HG03060 (cell line): ENCODE data around the gene BLID.

ENCODE experiments used
- ATAC-seq: cut with Tn5 transposase; IDR thresholded peaks from one replicate; pipeline ENCODE4 v1.9.1; 2021; ENCODE audit warnings: low read depth, moderate number of reproducible peaks; ENCODE audit not compliant: unreplicated experiment

Gene BLID

GRCh38 chr11:122108192-122108799, 7.7 kb downstream of the BLID start:
- ATAC-seq: no peak

- ATAC-seq: no peak
Observed at GRCh38 chr11:122107566-122107965, 8.4 kb downstream of the BLID start.

DNA sequence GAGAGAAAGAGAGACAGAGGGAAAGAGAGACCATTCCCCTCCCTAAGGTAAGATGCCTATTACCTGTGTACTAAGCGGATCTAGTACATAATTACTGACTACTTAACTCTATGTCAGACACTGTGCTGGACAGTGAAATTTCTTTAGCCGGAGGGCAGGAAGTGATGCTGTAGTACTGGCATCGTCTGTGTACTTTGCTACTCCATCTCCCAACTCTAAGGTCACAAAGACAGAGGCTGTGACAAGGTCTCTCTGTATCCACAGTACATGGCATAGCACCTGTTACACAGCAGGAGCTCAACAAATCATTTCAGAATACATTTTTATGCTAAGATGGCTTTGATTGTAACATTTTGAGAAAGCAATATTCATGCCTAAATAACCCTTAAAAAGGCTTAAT, 9.0 kb downstream of the BLID start:
- ATAC-seq: no peak

DNA sequence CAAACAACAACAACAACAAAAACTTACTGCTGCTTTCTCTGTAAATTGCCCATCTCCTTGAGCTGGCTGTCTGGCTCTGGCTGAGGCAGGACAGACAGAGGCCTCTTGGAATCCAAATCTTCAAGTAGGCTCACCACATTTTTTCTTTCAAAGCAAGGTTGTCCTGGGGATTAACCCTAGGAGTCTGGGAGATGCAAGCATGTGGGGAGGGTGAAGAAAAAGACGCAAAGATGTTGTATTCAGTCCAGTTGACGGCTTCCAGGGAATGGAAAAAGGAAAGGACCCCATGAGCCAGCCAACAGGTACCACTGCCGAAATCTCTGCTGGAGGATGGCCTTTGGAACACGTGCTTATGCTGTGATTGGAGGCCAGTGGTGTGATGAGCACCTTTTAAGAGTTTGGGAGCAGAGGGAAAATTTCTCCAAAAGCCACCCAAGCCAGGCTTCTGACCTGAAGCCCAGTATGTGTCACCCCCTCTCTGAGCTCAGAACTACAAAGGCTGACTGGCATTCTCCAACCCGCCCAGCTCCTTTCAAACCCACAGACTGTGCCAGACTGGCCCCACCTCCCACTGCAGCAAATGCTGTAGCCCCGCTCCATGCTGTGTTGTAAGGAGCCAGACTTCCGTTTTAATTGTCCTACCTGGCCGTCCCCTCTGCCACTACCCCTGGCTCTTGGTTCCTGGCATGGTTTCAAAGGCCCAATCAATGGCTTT, 10.8 kb downstream of the BLID start:
- no peak for ATAC-seq

- ATAC-seq: no peak
Observed at GRCh38 chr11:122104341-122104740, 11.7 kb downstream of the BLID start.

DNA sequence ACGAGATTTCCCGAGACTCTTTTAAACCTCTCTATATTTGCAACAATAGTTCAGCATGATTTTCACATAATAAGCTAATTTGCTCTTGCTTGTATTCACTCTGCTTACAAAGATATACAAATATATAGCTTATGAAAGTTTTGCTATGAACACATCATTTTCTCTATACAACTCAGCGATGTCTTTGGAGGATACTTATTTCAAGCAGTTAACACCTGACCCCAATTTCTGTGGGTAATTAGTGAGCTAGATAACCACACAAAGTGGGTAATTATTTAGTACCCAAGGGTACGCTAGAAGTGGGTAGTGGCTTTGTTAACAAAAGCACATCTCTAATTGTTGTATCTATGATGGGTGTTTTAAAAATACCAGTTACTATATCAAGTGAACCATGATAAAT, 12.3 kb downstream of the BLID start:
- no peak for ATAC-seq

GRCh38 chr11:122103321-122103720, 12.7 kb downstream of the BLID start:
- ATAC-seq: no peak

GRCh38 chr11:122102426-122102825, 13.6 kb downstream of the BLID start:
- no peak for ATAC-seq

DNA sequence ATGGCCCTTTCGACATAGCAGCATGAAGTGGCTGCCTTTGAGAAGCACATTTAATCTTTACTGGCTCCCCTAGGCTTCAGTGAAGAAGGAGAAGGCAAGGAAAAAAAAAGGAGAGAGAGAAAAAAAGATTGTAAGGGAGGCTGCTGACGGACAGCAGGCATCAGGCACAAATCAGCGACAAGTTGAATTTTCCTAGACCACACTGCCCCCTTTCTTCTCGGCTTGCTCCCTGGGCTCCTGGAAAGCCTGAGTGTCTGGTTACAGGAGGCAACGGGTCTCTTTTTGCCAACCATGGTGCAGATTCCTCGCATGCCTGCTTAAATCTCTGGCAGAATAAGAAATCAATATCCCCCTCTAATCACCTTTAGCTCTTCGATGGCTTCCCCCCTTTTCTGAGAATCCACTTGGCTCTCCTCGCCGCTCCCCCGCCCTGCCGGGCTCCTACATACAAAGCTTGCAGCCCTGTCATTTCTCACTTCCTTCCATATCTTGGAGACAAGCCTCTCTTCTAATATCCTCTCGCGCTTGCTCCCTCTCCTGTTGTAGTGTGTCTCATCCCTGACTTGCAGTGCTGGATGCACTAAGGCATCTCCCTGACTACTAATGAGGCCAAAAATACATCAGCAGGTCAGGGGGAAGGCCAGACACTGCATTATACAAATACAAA, 14.3 kb downstream of the BLID start:
- no peak for ATAC-seq

GRCh38 chr11:122100756-122101080, 15.3 kb downstream of the BLID start:
- ATAC-seq: no peak

DNA sequence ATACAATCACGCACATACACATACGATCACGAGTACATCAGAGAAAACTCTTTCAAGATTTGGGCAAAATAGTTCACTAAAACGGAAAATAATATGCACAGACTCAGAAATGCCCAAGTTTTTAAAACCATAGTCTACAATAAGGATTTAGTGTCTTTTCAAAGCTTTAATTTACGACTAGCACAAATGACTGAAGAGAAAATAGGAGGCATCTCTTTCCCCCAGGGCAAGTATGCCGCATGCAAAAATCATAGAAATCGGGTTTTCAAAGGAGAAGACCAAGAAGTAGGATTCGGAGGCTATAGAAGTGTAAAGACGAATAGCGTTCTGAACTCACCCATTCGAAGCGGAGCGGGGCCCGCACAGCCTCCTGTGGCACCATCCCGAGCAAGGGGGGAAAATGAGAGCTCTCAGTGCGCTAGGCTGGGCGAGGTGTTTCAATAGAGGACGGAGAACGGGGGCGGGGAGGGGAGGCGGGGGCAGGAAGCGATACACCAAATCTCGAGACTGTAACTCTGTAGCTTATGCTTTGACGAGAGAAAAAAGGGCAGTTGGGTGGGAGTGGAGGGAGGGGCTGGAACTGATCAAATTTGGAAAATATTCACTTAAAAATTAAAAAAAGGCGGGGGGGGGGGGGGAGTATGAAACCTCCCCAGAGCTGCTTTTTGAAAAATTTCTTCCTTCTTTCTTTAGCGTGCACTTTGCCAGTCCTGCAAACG, 15.8 kb downstream of the BLID start:
- no peak for ATAC-seq

DNA sequence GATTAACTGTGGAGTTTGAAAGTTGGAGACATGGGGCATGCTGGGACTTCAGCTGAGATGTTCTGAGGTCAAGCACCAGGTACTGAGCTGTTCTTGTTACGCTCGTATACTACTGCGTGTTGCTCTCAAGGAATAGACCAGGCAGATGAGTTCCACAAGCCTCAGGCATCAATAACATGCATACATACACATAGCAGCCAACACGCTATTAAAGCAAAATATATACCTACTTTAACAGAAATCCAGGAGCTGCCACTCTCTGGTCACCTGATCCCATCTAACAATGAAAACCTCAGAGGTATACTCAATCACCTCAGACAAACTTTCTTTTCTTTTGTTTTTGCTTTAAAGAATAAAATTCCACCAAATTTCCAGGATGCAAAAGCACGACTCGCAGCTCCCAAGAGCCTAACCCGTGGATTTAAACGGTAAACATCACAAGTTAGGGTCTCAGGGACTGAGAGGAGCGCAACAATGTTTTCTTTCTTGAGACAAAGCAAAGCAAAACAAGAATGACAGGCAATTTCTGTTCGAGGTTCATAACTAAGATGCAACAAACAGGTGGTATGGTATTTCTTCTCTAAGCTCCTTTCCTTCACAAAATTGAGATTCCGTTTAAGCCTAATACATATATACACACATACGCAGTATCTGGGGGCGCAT, 16.5 kb downstream of the BLID start:
- ATAC-seq: no peak

- no peak for ATAC-seq
Observed at GRCh38 chr11:122098261-122098980, 17.6 kb downstream of the BLID start.

DNA sequence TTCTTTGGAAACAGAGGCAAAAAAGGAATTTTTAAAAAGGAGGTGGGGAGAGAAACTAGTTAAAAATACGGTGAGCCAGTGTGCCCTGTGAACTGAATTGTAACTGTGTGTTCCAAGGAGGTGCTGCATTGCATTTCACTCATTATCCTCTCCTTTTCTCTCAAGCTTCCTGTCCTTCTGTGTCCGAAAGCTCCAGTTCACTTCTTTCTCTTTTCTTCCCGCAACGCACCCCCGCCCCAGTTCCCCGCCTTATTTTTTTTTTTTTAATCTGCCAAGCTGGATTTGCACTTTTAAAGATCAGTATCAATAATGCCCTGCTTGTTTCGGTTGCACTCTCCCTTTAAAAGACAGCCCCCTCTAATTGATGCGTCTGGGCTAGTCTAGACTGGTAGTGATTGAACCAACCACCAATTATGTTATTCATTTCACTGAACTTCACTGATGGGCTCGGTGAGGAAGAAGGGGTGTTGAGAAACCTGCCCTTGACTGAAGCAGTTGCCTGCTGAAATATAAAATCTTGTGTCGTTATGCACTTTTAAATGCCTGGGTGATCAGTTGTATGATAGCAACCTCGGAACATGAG, 18.5 kb downstream of the BLID start:
- no peak for ATAC-seq

- ATAC-seq: no peak
Observed at GRCh38 chr11:122096272-122097112, 19.5 kb downstream of the BLID start.

GRCh38 chr11:122095681-122096262, 20.2 kb downstream of the BLID start:
- ATAC-seq: no peak

- ATAC-seq: no peak
Observed at GRCh38 chr11:122094836-122095235, 21.2 kb downstream of the BLID start.

GRCh38 chr11:122093731-122094275, 22.2 kb downstream of the BLID start:
- no peak for ATAC-seq
